ENCODE measurements around the gene PCDHGC3.

The PCDHGC3 gene

DNA sequence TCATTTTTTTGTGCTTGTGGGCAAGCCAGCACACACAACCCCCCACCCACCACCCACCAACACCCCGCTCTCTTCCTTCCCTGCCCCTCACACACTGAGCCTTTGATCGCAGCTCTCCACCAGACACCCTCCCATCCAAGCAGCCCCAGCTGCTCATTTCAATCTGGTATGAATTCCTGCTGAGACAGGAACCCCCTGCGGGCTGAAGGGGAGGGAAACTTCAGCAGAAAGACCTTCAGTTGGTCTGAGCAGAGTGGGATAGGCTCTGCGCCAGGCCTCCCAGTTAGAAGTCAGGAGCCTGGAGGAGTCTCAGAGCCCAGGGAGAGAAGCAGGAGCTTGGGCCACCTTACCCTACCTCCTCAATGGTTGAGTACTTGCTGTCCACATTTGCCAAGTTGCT lies 20.3 kb downstream of the PCDHGC3 start:
- no peaks in the 10 kb centered on the region for H3K9me3 ChIP-seq (ENCODE audit: insufficient read depth, low read length, severe bottlenecking)
- peak overlapping the region; percentile 62; the same call in 1 of the 2 replicates for H2AFZ ChIP-seq (ENCODE audit: low read depth, low read length)
- peak overlapping the region; percentile 49; the same call in 1 of the 2 replicates for H3K9ac ChIP-seq (ENCODE audit: low read depth, low read length)
- H3K79me2 ChIP-seq (ENCODE audit: insufficient read depth, low read length), result no peaks in the 10 kb centered on the region
- ATAC-seq (ENCODE audit: insufficient read depth, low read depth) (peak; percentile 90), DNase-seq (peak; percentile 80)
- peak overlapping the region; percentile 68 for H3K27ac ChIP-seq (ENCODE audit: low read length)
- H3K27me3 ChIP-seq (ENCODE audit: insufficient read depth, low read length, poor library complexity), result no peaks in the 10 kb centered on the region
- H3K36me3 ChIP-seq (ENCODE audit: insufficient read depth, low read length), result no peaks in the 10 kb centered on the region
- H4K20me1 ChIP-seq (ENCODE audit: insufficient read depth, low read length), result no peaks in the 10 kb centered on the region
- H3K4me1 ChIP-seq (ENCODE audit: insufficient read depth, low read length), result peaks cover 29% of the 10 kb centered on the region
- no peak for TF ChIP-seq EZH2 (IDR thresholded peaks at IDR 0.05; ENCODE audit: borderline replicate concordance, low read depth, low read length, severe bottlenecking)
- no peak for TF ChIP-seq CTCF (IDR thresholded peaks at IDR 0.05; ENCODE audit: borderline replicate concordance, extremely low read depth, low read length, poor library complexity, severe bottlenecking)
- peak overlapping the region in 1 of 2 experiments; percentile 54; a peak in 2 of 4 replicates for H3K4me3 ChIP-seq (ENCODE audit: low read depth in 1 of 2, low read length in 2 of 2)
- peak overlapping the region; percentile 66 for H3K4me2 ChIP-seq (ENCODE audit: insufficient read depth, low read length)

GRCh38 chr5:141501761-141502160 lies 26.0 kb downstream of the PCDHGC3 start:
- DNase-seq, result no peak
- Histone ChIP-seq H3K36me3 (ENCODE audit: insufficient read depth, low read length) (no peaks in the 10 kb centered on the region), H3K9me3 (ENCODE audit: insufficient read depth, low read length, severe bottlenecking) (no peaks in the 10 kb centered on the region), H3K27me3 (ENCODE audit: insufficient read depth, low read length, poor library complexity) (no peaks in the 10 kb centered on the region), H3K4me1 (ENCODE audit: insufficient read depth, low read length) (0 out of 2 replicates have a peak, but pooled peaks cover 4% of the 10 kb centered on the region), H4K20me1 (ENCODE audit: insufficient read depth, low read length) (no peaks in the 10 kb centered on the region), H3K4me3 (ENCODE audit: low read depth in 1 of 2, low read length in 2 of 2) (no peak overlapping the region), H3K4me2 (ENCODE audit: insufficient read depth, low read length) (no peak overlapping the region), H3K27ac (ENCODE audit: low read length) (no peak overlapping the region), H2AFZ (ENCODE audit: low read depth, low read length) (no peak overlapping the region), H3K9ac (ENCODE audit: low read depth, low read length) (no peak overlapping the region), H3K79me2 (ENCODE audit: insufficient read depth, low read length) (no peaks in the 10 kb centered on the region)
- no peak for TF ChIP-seq EZH2 (IDR thresholded peaks at IDR 0.05; ENCODE audit: borderline replicate concordance, low read depth, low read length, severe bottlenecking)
- no peak for TF ChIP-seq CTCF (IDR thresholded peaks at IDR 0.05; ENCODE audit: borderline replicate concordance, extremely low read depth, low read length, poor library complexity, severe bottlenecking)
- ATAC-seq (ENCODE audit: insufficient read depth, low read depth), result no peak

DNA sequence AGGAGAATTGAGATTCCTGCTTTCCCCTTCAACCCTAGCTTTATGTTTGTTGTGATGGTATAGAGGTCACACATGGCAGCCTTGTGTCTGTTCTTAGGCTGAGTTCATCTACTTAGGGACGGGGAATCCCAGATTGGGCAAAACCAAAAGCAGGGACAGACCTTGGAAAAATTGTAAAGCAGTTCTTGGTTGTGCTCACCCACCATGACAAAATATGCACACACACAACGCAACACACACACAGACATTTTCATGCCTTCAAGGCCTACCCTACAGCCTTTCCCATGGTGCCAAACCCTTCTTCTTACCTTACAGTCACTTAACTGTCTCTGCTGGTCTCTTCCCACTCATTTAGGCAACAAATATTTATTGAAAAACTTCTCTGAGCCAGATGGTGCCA lies 27.9 kb downstream of the PCDHGC3 start:
- no peak for ATAC-seq (ENCODE audit: insufficient read depth, low read depth)
- H3K9ac ChIP-seq (ENCODE audit: low read depth, low read length), result no peak overlapping the region
- H3K4me3 ChIP-seq (ENCODE audit: low read depth in 1 of 2, low read length in 2 of 2), result no peak overlapping the region
- no peak for DNase-seq
- H3K4me1 ChIP-seq (ENCODE audit: insufficient read depth, low read length), result no peaks in the 10 kb centered on the region
- H3K9me3 ChIP-seq (ENCODE audit: insufficient read depth, low read length, severe bottlenecking), result no peaks in the 10 kb centered on the region
- H3K27ac ChIP-seq (ENCODE audit: low read length), result no peak overlapping the region
- H3K36me3 ChIP-seq (ENCODE audit: insufficient read depth, low read length), result no peaks in the 10 kb centered on the region
- H2AFZ ChIP-seq (ENCODE audit: low read depth, low read length), result no peak overlapping the region
- no peaks in the 10 kb centered on the region for H4K20me1 ChIP-seq (ENCODE audit: insufficient read depth, low read length)
- TF ChIP-seq CTCF (IDR thresholded peaks at IDR 0.05; ENCODE audit: borderline replicate concordance, extremely low read depth, low read length, poor library complexity, severe bottlenecking) (no peak), EZH2 (IDR thresholded peaks at IDR 0.05; ENCODE audit: borderline replicate concordance, low read depth, low read length, severe bottlenecking) (no peak)
- H3K4me2 ChIP-seq (ENCODE audit: insufficient read depth, low read length), result no peak overlapping the region
- no peaks in the 10 kb centered on the region for H3K79me2 ChIP-seq (ENCODE audit: insufficient read depth, low read length)
- no peaks in the 10 kb centered on the region for H3K27me3 ChIP-seq (ENCODE audit: insufficient read depth, low read length, poor library complexity)

DNA sequence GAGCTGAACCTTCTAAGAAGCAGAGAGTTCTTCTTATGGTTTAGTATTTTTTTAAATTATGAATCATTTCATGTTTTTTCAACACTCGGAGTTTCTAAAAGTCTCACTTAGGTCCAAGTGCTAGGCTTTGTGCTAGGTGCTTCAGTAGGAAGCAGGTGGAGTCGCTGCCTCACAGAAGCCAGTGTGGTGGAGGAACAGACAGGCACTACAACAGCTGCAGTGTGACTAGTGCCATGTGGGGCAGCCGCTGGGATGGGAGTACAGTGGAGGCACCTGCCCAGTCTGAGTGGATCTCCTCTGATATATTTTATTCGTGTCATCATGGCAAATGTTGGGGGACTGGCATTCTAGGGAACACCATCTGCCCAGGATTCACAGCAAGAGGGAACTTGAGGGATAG lies 28.4 kb downstream of the PCDHGC3 start:
- Histone ChIP-seq H4K20me1 (ENCODE audit: insufficient read depth, low read length) (no peaks in the 10 kb centered on the region), H3K79me2 (ENCODE audit: insufficient read depth, low read length) (no peaks in the 10 kb centered on the region), H3K4me2 (ENCODE audit: insufficient read depth, low read length) (no peak overlapping the region), H3K4me3 (ENCODE audit: low read depth in 1 of 2, low read length in 2 of 2) (no peak overlapping the region), H3K27ac (ENCODE audit: low read length) (no peak overlapping the region), H3K4me1 (ENCODE audit: insufficient read depth, low read length) (no peaks in the 10 kb centered on the region), H2AFZ (ENCODE audit: low read depth, low read length) (no peak overlapping the region), H3K36me3 (ENCODE audit: insufficient read depth, low read length) (no peaks in the 10 kb centered on the region), H3K9me3 (ENCODE audit: insufficient read depth, low read length, severe bottlenecking) (no peaks in the 10 kb centered on the region), H3K9ac (ENCODE audit: low read depth, low read length) (no peak overlapping the region), H3K27me3 (ENCODE audit: insufficient read depth, low read length, poor library complexity) (no peaks in the 10 kb centered on the region)
- TF ChIP-seq CTCF (IDR thresholded peaks at IDR 0.05; ENCODE audit: borderline replicate concordance, extremely low read depth, low read length, poor library complexity, severe bottlenecking), result no peak
- TF ChIP-seq EZH2 (IDR thresholded peaks at IDR 0.05; ENCODE audit: borderline replicate concordance, low read depth, low read length, severe bottlenecking), result no peak
- no peak for DNase-seq
- no peak for ATAC-seq (ENCODE audit: insufficient read depth, low read depth)

Measured in DND-41 (cell line).